DMS 273 (cell line): ENCODE results near the gene CDCP1.
"Not testable (repeated sequence)": the region's sequence is repeated elsewhere in the genome, so short reads cannot be mapped to it uniquely, and the experiment has no call there.

Experiments used
- DNase-seq: peaks from one replicate; lab custom pipeline; 2025; ENCODE audit not compliant: unreplicated experiment; lab: John Stamatoyannopoulos, UW

The CDCP1 gene

DNA sequence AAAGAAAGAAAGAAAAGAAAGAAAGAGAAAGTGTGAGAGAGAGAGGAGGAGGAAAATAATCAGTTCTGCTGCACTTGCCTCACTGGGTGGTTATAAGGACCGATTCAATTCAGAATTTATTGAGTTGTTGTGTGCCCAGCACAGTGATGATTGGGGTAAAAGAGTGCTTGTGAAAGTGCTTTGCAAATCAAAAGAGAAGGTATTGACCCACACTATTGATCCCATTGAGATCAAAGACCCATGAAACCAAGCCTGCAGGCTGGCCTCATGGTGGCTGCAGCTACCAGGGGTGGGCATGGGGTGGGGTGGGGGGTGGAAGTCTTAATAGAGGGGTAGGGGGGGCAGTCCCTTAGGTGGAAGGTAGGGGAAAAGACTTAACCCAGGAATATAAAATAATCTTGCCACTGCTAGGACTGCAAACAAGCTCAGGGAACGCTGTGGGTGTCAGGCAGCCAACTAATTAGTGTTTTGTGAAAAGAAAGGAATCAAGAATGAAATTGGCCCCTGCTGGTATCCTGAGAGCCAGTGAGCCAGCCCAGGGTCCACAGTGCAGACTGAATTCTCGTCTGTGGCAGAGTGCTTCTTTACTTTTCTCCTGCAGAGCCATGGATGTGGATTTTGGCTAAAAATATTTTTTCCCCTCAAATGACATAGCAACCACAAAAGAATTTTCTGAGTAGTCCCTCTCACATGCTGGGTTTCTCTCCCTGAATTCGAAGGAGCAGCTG is 85.8 kb downstream of the CDCP1 start:
- DNase-seq: no peak

DNA sequence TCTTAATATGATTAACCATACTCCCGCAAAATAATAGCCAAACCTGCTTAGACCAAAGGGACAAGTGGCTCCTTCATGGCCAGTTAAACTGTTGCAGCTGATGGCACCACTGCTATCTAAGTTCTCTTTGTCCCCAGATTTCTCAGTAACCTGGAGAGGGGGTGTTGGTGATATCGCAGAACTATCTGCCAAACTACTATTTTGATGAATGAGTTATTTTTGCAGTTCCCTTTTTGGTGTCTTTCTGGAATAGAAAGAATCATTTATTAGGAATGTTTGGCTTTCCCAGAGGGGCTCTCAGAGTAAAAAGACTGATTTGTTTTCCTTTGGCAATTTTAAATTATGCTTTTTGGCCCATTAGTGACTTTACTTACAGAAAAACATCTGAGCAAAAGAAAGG is 87.0 kb downstream of the CDCP1 start:
- no peak for DNase-seq

DNA sequence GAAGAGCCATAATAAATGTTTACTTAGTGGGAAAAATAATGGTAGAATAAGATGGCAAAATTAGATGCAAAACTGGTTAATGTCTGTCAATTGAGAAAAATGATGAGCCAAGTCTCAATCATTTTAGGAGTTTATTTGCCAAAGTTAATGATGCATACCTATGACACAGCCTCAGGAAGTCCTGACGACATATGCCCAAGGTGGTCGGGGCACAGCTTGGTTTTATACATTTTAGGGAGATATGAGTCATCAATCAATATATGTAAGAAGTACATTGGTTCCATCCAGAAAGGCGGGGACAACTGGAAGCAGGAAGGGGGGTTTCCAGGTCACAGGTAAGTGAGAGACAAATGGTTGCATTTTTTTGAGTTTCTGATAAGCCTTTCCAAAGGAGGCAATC is 88.6 kb downstream of the CDCP1 start:
- no peak for DNase-seq

DNA sequence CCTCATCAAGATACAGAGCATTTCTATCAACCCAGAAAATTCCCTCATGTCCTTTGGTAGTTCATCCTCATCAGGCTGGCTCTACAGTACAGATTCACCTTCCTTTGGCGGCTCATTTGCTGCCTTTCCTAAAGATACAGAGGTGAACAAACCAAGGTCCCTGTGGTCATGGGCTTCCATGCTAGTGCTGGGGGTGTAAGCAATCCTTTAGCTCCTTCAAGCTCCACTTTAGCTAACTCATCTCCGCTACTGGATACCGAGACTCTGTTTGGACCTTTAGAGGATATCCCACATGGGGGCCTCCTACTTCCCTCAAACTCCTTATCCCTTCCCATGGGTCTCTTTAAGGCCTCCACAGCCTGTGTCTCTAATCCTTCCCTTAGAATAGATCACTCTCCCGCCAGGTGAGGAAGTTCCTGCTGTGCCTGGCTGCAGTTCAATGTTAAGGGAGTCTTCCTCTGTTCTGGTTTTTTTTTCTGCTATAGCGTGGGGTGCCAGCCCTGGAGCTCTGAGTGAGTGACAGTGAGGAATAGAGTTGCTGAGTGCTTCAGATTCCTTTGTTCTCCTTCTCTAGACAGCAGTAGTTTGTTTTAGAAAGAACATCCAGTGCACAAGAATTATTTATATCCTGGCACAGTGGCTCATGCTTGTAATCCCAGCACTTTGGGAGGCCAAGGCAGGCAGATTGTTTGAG is 89.4 kb downstream of the CDCP1 start:
- no peak for DNase-seq

DNA sequence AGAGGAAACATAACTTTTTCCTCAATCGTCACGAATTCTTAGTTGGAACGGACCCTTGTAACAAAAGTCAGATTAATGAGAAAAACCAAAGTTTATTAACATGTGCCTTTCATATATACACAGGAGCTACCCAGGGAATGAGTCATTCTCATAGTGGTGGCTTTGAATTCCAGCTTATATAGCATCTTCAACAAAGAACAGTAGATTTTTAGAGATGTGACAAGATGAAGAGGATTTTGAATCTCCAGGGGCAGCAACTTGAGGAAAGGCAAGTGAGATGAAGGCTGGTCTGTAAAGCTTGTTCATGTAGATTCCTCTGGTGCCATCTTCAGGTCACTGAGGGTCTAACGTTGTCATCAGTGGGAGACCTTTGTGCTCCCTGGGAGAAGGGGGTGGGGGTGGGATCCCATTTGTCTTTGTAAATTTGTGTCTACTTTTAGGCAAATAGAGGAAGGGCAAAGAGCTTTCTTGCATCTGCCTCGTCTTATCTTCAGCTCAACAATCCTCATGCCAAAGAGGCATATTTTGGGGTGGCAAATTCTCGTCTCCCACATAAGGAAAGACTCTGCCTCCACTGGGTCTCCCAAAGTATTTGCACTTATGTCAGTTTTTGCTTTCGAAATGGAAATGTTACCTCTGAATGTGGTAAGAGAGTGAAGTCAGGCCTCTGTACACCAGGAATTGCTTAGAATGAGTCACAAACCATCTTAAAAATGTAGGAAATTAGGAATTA is 90.6 kb downstream of the CDCP1 start:
- DNase-seq: peak; percentile 51

DNA sequence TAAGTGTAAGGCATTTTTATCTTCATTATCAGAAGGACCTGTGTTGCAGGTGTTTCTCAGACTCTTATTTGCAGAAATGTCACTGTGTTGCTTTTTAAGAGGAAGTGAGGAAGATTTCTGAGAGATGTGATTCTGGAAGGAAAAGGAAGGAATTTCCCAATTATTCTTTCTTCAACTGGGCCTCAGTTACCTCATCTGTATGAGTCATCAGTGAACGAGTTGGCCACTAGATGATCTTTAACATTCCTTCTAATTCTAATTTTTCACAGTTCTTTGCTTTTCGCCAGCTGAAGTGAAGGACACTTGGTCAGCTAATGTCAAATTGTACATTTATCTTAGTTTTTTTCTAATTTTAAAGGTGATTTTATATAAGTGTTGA is 91.2 kb downstream of the CDCP1 start:
- DNase-seq: no peak

DNA sequence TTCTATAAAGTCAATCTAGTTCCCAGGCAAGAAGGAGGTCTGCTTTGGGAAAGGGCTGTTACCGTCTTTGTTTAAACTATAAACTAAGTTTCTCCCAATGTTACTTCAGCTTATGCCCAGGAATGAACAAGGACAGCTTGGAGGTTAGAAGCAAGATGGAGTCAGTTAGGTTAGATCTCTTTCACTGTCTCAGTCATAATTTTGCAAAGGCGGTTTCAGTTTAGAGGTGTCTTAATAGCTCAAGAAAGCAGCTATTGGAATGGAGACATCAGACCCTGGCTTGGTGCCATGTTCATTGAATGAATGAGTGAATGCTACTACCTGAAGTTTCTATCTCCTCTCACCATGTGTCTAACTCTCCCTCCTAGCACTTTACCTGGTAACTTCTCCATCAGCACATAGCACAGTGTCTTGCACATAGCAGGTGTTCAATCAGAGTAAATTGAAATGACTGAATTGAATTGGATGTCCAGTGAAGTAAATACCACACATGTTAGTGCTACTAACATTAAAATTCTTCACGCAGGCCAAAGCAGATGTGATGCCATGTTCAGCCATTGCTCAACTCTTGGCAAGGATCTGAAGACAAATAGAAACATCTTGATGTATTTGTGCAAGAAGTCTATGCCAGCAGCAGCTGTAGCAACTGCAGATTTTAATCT is 91.9 kb downstream of the CDCP1 start:
- DNase-seq: peak; percentile 27

DNA sequence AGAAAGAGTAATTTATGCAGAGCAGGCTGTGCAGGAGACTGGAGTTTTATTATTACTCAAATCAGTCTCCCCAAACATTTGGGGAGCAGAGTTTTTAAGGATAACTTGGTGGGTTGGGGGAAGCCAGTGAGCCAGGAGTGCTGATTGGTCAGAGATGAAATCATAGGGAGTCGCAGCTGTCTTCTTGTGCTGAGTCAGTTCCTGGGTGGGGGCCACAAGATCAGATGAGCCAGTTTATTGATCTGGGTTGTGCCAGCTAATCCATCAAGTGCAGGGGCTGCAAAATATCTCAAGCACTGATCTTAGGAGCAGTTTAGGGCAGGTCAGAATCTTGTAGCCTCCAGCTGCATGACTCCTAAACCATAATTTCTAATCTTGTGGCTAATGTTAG is 92.4 kb downstream of the CDCP1 start:
- DNase-seq: not testable (repeated sequence)

DNA sequence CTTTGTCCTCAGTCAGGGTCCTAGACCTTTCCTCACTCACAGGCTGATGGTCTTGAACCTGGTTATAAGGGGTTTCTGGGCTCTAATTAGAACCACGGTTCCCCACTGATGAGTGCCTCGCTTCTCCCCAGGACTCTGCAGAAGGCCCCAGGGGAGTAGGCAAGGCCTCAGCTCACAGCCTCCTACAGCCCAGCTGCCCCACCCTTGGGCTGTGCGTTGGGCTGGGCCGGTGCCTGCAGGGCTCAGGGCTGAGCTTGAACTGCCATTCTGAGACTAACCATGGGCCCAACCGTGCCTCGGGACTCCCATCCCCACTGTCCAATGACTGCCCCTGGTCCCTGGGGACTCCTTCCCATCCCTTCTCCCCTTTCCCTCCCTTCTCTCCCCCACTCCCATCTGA is 94.5 kb downstream of the CDCP1 start:
- no peak for DNase-seq

DNA sequence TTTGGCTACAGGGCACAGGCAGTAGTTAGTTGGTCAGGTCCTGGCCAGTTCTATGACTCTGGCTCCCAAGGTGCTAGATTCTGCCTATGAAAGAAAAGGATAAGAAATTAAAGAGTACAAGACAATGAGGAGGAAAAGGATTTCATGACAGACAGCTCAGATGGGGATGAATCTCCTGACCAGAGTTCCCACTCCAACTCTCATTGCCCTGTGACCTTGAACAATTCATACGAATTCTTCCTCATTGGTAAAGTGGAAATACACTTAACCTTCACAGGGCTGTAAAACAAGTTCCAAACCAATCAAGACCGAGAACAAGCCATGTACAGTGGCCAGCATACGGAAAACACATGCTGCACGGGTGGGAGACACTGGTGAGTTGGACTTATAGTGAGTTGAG is 96.4 kb downstream of the CDCP1 start:
- no peak for DNase-seq

DNA sequence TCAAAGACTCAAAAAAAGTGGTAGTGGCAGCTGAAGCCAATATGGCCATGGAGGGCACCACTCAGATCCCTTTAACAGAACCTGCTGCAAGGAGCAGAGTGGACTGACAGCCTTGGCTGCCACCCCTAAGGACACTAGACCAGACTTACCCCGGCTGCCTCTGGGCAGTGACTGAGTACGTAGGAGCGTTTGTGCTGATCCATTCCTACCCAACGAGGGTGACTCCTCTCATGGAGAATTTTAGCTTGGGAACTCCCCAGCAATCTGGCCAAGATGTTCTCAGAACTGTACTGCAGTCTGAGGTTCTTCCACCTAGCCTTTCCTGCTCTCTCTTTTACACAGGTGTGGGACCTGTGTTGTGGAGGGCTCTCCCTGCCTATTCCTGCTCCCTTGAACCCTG is 97.9 kb downstream of the CDCP1 start:
- no peak for DNase-seq

DNA sequence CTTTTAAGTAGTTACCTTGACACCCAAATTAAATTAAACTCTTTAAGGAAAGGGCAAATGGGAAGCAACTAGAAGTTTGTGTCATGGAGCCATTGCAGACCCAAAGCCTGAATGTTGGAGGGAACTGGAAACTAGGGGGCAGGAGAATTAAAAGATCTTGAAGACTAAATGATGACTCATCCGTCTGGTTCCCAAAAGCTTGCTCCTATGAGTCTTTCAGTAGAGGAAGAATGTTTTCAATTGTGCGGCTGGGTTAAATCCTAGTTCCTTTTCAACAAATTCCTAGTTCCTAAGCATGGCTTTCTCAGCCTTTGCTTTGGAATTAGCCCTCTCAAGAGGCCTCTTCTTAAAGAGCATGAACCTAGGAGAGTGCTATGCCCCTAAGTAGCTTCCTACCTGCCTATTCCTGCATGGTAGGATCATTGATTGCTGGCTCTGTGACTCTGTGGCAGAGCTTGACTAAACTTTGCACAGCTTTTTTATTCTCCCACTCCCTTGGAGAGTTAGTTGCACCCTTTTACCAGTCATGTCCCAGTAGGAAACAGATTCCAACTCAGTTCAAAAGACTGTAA is 102.4 kb downstream of the CDCP1 start:
- DNase-seq: no peak

DNA sequence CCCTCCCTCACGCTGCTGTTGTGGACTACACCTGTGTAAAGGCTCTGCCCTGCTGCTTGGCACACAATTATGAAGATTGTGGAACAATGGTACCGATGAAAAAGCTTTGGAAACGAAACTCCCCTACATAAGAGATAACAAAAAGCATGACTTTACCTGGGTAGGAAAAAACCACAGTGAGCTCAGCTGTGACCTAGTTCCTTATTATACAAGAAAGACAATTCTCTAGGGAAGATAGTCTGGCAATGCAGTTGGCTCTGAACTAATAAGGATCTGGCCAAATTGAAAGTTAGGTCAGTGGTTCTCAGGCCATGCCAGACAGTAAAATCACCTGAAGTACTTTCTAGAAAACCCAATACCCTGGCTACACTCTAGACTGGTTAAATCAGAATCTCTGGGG is 104.0 kb downstream of the CDCP1 start:
- no peak for DNase-seq

DNA sequence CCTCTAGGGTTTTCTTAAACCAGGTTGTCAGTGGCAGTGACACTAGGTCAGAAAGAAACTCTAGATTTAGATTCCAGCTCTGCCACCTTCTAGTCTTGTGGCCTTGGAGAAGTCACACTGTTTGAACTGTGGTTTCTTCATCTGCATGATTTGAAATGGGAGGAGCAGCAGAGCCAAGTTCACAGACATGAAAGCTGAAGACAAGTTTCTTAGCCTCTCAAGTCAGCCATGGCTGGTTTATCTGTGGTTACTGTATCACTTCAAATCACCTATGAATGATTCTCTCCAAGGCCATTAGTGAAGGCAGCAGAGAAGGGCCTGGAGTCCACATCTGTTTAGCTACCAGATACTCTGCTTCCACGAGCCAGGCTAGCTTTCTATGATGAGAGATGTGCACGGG is 104.5 kb downstream of the CDCP1 start:
- no peak for DNase-seq

DNA sequence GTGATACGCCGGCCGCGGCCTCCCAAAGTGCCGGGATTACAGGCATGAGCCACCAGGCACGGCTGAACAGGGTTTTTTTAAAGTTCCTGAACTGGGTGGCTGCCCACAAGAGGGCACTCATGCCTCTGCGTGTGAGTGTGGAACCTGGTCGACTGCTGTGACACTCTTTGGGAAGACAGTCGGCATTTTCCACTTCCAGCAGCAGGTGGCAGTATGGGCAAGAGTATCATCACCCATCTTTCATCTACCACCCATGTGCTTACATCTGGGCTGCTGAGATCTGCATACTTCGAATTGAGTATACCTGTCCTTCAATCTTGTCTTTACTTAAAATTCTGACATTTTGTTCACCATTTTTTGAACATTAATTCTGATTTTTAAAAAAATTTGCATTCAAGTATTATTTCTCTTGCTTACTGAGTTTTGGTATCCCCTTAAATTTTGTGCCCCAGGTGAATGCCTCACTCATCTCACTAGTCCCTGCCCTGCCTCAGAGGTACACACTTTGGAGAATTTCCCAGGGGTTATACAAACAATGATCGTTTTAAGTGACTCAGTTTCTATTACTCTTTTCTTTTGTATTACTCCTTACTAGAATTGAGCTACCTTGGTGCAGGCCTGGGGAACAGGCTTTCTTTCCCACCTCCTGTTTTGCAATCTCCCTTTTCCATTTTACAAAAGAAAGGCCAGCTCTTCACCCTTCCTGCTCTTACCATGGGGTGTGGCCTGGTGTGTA is 108.3 kb downstream of the CDCP1 start:
- DNase-seq: peak; percentile 93

DNA sequence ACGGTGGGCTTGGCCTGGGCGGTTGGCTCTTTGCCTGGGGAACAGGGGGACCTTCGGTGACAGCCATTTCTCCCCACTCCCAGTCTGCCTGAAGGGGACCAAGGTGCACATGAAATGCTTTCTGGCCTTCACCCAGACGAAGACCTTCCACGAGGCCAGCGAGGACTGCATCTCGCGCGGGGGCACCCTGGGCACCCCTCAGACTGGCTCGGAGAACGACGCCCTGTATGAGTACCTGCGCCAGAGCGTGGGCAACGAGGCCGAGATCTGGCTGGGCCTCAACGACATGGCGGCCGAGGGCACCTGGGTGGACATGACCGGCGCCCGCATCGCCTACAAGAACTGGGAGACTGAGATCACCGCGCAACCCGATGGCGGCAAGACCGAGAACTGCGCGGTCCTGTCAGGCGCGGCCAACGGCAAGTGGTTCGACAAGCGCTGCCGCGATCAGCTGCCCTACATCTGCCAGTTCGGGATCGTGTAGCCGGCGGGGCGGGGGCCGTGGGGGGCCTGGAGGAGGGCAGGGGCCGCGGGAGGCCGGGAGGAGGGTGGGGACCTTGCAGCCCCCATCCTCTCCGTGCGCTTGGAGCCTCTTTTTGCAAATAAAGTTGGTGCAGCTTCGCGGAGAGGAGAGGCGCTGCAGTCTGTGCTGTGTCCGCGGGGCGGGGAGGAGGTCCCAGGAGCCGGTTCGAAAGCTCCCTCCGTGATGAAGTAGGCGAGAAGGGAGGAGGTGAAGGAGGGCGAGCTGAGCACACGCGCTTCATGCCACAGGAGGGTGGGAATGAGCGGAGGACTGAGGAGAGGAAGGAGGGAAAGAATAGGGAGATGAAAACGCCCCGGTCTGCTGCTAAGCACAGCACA is 110.5 kb downstream of the CDCP1 start:
- peak; percentile 61 for DNase-seq

DNA sequence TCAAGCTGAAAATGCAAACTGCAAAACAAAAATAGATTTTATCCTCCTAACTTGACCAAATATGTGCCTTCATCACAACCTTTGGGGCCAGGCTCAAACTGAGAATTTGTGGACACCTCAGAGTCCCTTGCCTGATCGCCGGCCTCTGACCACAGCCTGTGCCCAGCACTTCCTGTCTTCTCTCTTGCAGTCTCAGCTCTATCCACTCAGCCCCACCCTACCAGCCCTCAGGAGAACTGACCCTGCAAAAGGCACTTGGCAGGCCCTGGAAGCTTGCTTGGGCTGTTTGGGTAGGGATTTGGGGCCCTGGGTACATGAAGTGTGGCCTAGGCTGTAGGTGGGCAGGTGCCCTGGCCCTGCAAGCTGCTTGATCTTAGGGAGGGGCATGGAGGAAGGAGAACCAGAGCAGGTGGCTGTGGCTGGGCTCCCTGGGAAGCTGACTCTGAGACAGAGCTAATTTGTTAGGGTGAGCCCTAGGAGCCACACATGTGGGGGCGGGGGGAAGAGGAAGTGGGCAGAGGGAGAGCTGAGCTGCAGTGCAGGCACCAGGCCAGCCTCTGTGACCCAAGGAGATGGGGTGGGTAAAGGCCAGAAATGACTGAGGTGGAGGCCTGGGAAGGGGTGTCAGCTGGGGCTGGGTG is 111.4 kb downstream of the CDCP1 start:
- no peak for DNase-seq

DNA sequence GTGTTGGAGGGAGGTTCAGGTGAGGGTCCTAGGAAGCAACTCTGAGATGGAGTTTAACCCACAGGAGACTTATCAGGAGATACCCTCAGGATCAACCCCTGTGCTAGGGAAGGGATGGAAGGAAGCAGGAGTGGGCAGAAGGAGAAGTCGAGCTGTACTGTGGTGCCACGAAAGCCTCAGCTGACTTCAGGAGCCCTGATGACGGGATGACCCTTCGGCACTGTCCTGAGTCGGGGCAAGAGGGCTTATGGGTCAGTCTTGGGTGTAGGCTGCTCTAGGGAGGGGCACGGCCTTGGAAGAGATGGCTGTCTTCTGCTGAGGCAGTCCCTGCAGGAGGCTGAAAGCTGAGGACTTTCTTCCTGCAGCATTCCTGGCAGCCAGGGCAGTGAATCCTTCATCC is 112.4 kb downstream of the CDCP1 start:
- DNase-seq: no peak
